Renal cortical epithelial cell (primary cell): ENCODE results near the gene ZNF829. TPM values are rescaled to one million over a fixed set of nuclear protein-coding genes. Genes with fewer than 3 reads are reported as not detected.

ENCODE experiments used
- total RNA-seq: library from RNA; depleted of rRNA; stranded (reverse); fragments of >200 nt; gene quantifications from 2 replicates; pipeline ENCODE4 v1.2.3, GENCODE V29; 2014

The ZNF829 gene
- total RNA-seq, 1 donor from 2014 or later = 4.0 TPM

Other genes with a start within 250 kb of the ZNF829 start
- 13.2 TPM in 2 replicates for gene ZNF461, start 249.5 kb downstream of the ZNF829 start, total RNA-seq
- 5.6 and 9.4 TPM in 2 replicates for gene ZNF567, start 228.7 kb downstream of the ZNF829 start, total RNA-seq
- 3.1 and 3.9 TPM in 2 replicates for gene ZNF850, start 143.5 kb downstream of the ZNF829 start, total RNA-seq
- gene ZNF790, start 77.9 kb downstream of the ZNF829 start, total RNA-seq = 6.1 and 12.7 TPM in 2 replicates
- gene ZNF345, start 65.4 kb downstream of the ZNF829 start, total RNA-seq = 1.6 and 5.5 TPM in 2 replicates
- 4.2 and 14.4 TPM in 2 replicates for gene ZNF568, start within 50 bp of the ZNF829 start, total RNA-seq
- 2.8 and 15.8 TPM in 2 replicates for gene ZNF420, start 162.1 kb upstream of the ZNF829 start, total RNA-seq